Osteocyte (in vitro differentiated cells): Measurements from ENCODE around the gene ALDH1A2. TPM values are rescaled to one million over a fixed set of nuclear protein-coding genes. Genes with fewer than 3 reads are reported as not detected.

Source experiments
- DNase-seq: peaks from one replicate; pipeline ENCODE4 v3.0.0; 2021; ENCODE audit warnings: mixed read lengths; ENCODE audit not compliant: unreplicated experiment; ENCODE audit errors: extremely low spot score
- H3K27ac Mint-ChIP-seq: one replicate; pipeline ENCODE4 v1.8.0; 2021; ENCODE audit warnings: mild to moderate bottlenecking, mixed read lengths; ENCODE audit not compliant: unreplicated experiment
- H3K27me3 Mint-ChIP-seq: one replicate; pipeline ENCODE4 v1.8.0; 2021; ENCODE audit warnings: mixed read lengths; ENCODE audit not compliant: unreplicated experiment
- H3K36me3 Mint-ChIP-seq: one replicate; pipeline ENCODE4 v1.8.0; 2021; ENCODE audit warnings: mixed read lengths; ENCODE audit not compliant: unreplicated experiment
- H3K4me1 Mint-ChIP-seq: one replicate; pipeline ENCODE4 v1.8.0; 2021; ENCODE audit warnings: mixed read lengths; ENCODE audit not compliant: unreplicated experiment
- H3K4me3 Mint-ChIP-seq: one replicate; pipeline ENCODE4 v1.8.0; 2021; ENCODE audit warnings: mild to moderate bottlenecking, moderate library complexity, mixed read lengths; ENCODE audit not compliant: unreplicated experiment
- H3K9me3 Mint-ChIP-seq: one replicate; pipeline ENCODE4 v1.8.0; 2021; ENCODE audit warnings: mixed read lengths; ENCODE audit not compliant: unreplicated experiment
- total RNA-seq: library from RNA; stranded (reverse); gene quantifications from 2 replicates; pipeline ENCODE4 v1.2.1, GENCODE V29; 2021
- TF ChIP-seq, protein P1 (sequence below): fragments of 200-600 bp; sonication (generic); IDR thresholded peaks from 2 replicates; pipeline ENCODE4 v1.5.0; 2021; ENCODE audit warnings: antibody characterized with exemption, mild to moderate bottlenecking, moderate library complexity

ALDH1A2 gene
- total RNA-seq, 1 donor from 2014 or later, result 0.48 TPM

GRCh38 chr15:57993409-57994145, 71.9 kb downstream of the ALDH1A2 start:
- H3K27ac Mint-ChIP-seq, result no peak overlapping the region
- peaks cover 5% of the 10 kb centered on the region for H3K4me1 Mint-ChIP-seq
- no peaks in the 10 kb centered on the region for H3K36me3 Mint-ChIP-seq
- H3K4me3 Mint-ChIP-seq, result no peak overlapping the region
- H3K9me3 Mint-ChIP-seq, result no peaks in the 10 kb centered on the region
- TF ChIP-seq, protein P1, sequence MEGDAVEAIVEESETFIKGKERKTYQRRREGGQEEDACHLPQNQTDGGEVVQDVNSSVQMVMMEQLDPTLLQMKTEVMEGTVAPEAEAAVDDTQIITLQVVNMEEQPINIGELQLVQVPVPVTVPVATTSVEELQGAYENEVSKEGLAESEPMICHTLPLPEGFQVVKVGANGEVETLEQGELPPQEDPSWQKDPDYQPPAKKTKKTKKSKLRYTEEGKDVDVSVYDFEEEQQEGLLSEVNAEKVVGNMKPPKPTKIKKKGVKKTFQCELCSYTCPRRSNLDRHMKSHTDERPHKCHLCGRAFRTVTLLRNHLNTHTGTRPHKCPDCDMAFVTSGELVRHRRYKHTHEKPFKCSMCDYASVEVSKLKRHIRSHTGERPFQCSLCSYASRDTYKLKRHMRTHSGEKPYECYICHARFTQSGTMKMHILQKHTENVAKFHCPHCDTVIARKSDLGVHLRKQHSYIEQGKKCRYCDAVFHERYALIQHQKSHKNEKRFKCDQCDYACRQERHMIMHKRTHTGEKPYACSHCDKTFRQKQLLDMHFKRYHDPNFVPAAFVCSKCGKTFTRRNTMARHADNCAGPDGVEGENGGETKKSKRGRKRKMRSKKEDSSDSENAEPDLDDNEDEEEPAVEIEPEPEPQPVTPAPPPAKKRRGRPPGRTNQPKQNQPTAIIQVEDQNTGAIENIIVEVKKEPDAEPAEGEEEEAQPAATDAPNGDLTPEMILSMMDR, result no peak
- no peak for DNase-seq
- H3K27me3 Mint-ChIP-seq, result peaks cover 30% of the 10 kb centered on the region

- no peak overlapping the region for H3K4me3 Mint-ChIP-seq
- DNase-seq, result no peak
- no peak overlapping the region for H3K27ac Mint-ChIP-seq
- no peaks in the 10 kb centered on the region for H3K9me3 Mint-ChIP-seq
- peaks cover 5% of the 10 kb centered on the region for H3K4me1 Mint-ChIP-seq
- no peaks in the 10 kb centered on the region for H3K36me3 Mint-ChIP-seq
- TF ChIP-seq, protein P1, result no peak
- H3K27me3 Mint-ChIP-seq, result peaks cover 25% of the 10 kb centered on the region
Observed at GRCh38 chr15:57992761-57993355, 72.7 kb downstream of the ALDH1A2 start.

- Mint-ChIP-seq H3K4me1 (no peaks in the 10 kb centered on the region), H3K4me3 (no peak overlapping the region), H3K27ac (no peak overlapping the region), H3K36me3 (no peaks in the 10 kb centered on the region), H3K9me3 (no peaks in the 10 kb centered on the region), H3K27me3 (peaks cover 35% of the 10 kb centered on the region)
- TF ChIP-seq, protein P1, result no peak
- no peak for DNase-seq
Observed at GRCh38 chr15:57973534-57973933, 92.0 kb downstream of the ALDH1A2 start.

DNA sequence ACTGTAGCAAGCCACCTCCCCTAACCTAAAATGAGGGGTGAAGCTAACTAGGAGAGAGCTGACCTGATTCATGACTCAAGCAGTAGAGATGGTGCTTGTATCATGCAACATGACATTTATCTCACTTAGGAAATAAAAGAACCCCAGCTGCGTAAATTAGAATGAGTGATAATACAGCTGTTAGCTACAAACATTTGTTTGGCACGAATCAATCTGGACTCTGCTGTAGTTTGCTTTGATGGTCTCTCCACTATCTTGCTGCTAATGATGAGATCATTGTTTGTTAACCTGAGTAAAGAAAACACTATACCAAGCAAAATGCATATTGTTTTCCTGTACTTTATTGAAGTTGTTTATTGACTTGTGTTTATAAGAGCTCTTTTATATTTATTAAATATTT, 92.6 kb downstream of the ALDH1A2 start:
- no peaks in the 10 kb centered on the region for H3K4me1 Mint-ChIP-seq
- no peak overlapping the region for H3K4me3 Mint-ChIP-seq
- H3K27ac Mint-ChIP-seq, result no peak overlapping the region
- peaks cover 38% of the 10 kb centered on the region for H3K27me3 Mint-ChIP-seq
- no peaks in the 10 kb centered on the region for H3K36me3 Mint-ChIP-seq
- TF ChIP-seq, protein P1, result no peak
- H3K9me3 Mint-ChIP-seq, result no peaks in the 10 kb centered on the region
- DNase-seq, result no peak

GRCh38 chr15:57969996-57970395, 95.5 kb downstream of the ALDH1A2 start:
- TF ChIP-seq, protein P1, result no peak
- Mint-ChIP-seq H3K9me3 (no peaks in the 10 kb centered on the region), H3K36me3 (no peaks in the 10 kb centered on the region), H3K27me3 (peaks cover 41% of the 10 kb centered on the region), H3K4me1 (no peaks in the 10 kb centered on the region), H3K4me3 (no peak overlapping the region), H3K27ac (no peak overlapping the region)
- no peak for DNase-seq
